SK-N-SH treated with all-trans-retinoic acid at 6 μM for 48 hours (cell line): ENCODE results near the gene PIEZO1.

Experiments used
- ATAC-seq: fragments of 200-7000 bp; cut with Tn5 transposase; 3 replicates; pipeline ENCODE4 v1.9.1; 2020; ENCODE audit warnings: mild to moderate bottlenecking, moderate library complexity
- BACH2 ChIP-seq: fragments of 250-450 bp; sonication (Bioruptor Pico); IDR thresholded peaks from 2 replicates; pipeline ENCODE4 v1.9.0; 2021; ENCODE audit warnings: mild to moderate bottlenecking, borderline replicate concordance
- CSDC2 ChIP-seq: fragments of 250-450 bp; sonication (Bioruptor Pico); IDR thresholded peaks from 2 replicates; pipeline ENCODE4 v1.5.0; 2020; ENCODE audit warnings: mild to moderate bottlenecking, moderate library complexity
- CSRNP3 ChIP-seq: fragments of 250-450 bp; sonication (Bioruptor Pico); IDR thresholded peaks from 2 replicates; pipeline ENCODE4 v1.5.1; 2021; ENCODE audit warnings: mild to moderate bottlenecking, moderate library complexity
- ESRRG ChIP-seq: fragments of 250-450 bp; sonication (Bioruptor Pico); IDR thresholded peaks from 2 replicates; pipeline ENCODE4 v1.6.1; 2021; ENCODE audit warnings: mild to moderate bottlenecking
- GLIS3 ChIP-seq: fragments of 250-450 bp; sonication (Bioruptor Pico); IDR thresholded peaks from 2 replicates; pipeline ENCODE4 v1.5.0; 2020; ENCODE audit warnings: mild to moderate bottlenecking, moderate library complexity
- ISL1 ChIP-seq: fragments of 250-450 bp; sonication (Bioruptor Pico); IDR thresholded peaks from 2 replicates; pipeline ENCODE4 v2.1.2; 2022; ENCODE audit warnings: mild to moderate bottlenecking, moderate library complexity
- OSR1 ChIP-seq: fragments of 250-450 bp; sonication (Bioruptor Pico); IDR thresholded peaks from 2 replicates; pipeline ENCODE4 v1.8.0; 2022; ENCODE audit warnings: moderate library complexity, mild to moderate bottlenecking, inconsistent platforms
- PATZ1 ChIP-seq: fragments of 250-450 bp; sonication (Bioruptor Pico); IDR thresholded peaks from 2 replicates; pipeline ENCODE4 v1.8.0; 2020; ENCODE audit warnings: mild to moderate bottlenecking, moderate library complexity, borderline replicate concordance
- PPARA ChIP-seq: fragments of 250-450 bp; sonication (Bioruptor Pico); IDR thresholded peaks from 2 replicates; pipeline ENCODE4 v1.5.0; 2020; ENCODE audit warnings: mild to moderate bottlenecking, borderline replicate concordance
- RARB ChIP-seq: fragments of 250-450 bp; sonication (Bioruptor Pico); IDR thresholded peaks from 2 replicates; pipeline ENCODE4 v1.8.0; 2021; ENCODE audit warnings: mild to moderate bottlenecking, moderate library complexity
- SNAI2 ChIP-seq: fragments of 250-450 bp; sonication (Bioruptor Pico); IDR thresholded peaks from 2 replicates; pipeline ENCODE4 v1.5.0; 2020; ENCODE audit warnings: mild to moderate bottlenecking, moderate library complexity
- TSHZ2 ChIP-seq: fragments of 250-450 bp; sonication (Bioruptor Pico); IDR thresholded peaks from 2 replicates; pipeline ENCODE4 v1.5.0; 2020; ENCODE audit warnings: mild to moderate bottlenecking, moderate library complexity
- ZC3H10 ChIP-seq: fragments of 250-450 bp; sonication (Bioruptor Pico); IDR thresholded peaks from 2 replicates; pipeline ENCODE4 v1.5.1; 2021; ENCODE audit warnings: mild to moderate bottlenecking, moderate library complexity
- ZFP3 ChIP-seq: fragments of 250-450 bp; sonication (Bioruptor Pico); IDR thresholded peaks from 2 replicates; pipeline ENCODE4 v1.5.0; 2020; ENCODE audit warnings: mild to moderate bottlenecking, moderate library complexity
- ZFP30 ChIP-seq: fragments of 450-650 bp; formaldehyde crosslinking; IDR thresholded peaks from 2 replicates; pipeline ENCODE4 v1.5.0; 2022; ENCODE audit warnings: mild to moderate bottlenecking, moderate library complexity
- ZNF565 ChIP-seq: fragments of 450-650 bp; formaldehyde crosslinking; conservative IDR thresholded peaks from 2 replicates; pipeline ENCODE4 v1.5.0; 2020; ENCODE audit warnings: low read depth, mild to moderate bottlenecking, moderate library complexity
- ZNF70 ChIP-seq: fragments of 450-650 bp; formaldehyde crosslinking; IDR thresholded peaks from 2 replicates; pipeline ENCODE4 v1.5.0; 2020; ENCODE audit warnings: mild to moderate bottlenecking, moderate library complexity
- ZNF8 ChIP-seq: fragments of 450-650 bp; formaldehyde crosslinking; IDR thresholded peaks from 2 replicates; pipeline ENCODE4 v1.5.0; 2020; ENCODE audit warnings: mild to moderate bottlenecking, moderate library complexity
- TF ChIP-seq, protein P1 (sequence below): fragments of 250-450 bp; sonication (Bioruptor Pico); IDR thresholded peaks from 2 replicates; pipeline ENCODE4 v1.8.0; 2021; ENCODE audit warnings: low read depth, mild to moderate bottlenecking, moderate library complexity, borderline replicate concordance
- TF ChIP-seq, protein P2 (sequence below): fragments of 250-450 bp; sonication (Bioruptor Pico); IDR thresholded peaks from 2 replicates; pipeline ENCODE4 v1.5.1; 2020; ENCODE audit warnings: low read depth, mild to moderate bottlenecking, moderate library complexity

The PIEZO1 gene

GRCh38 chr16:88716601-88717001, 68.4 kb downstream of the PIEZO1 start:
- TF ChIP-seq GLIS3 (CRISPR knock-in tag) (no peak), ZNF8 (CRISPR knock-in tag) (no peak), ZNF70 (no peak), TSHZ2 (CRISPR knock-in tag) (no peak), BACH2 (CRISPR knock-in tag) (no peak), ZNF565 (CRISPR knock-in tag) (no peak), PPARA (CRISPR knock-in tag) (no peak), ISL1 (CRISPR knock-in tag) (no peak), ZFP30 (CRISPR knock-in tag) (no peak), ZC3H10 (no peak), CSDC2 (CRISPR knock-in tag) (no peak), SNAI2 (CRISPR knock-in tag) (no peak), CSRNP3 (no peak), ZFP3 (no peak), RARB (no peak), OSR1 (CRISPR knock-in tag) (no peak), PATZ1 (CRISPR knock-in tag) (no peak)
- TF ChIP-seq, protein P1, sequence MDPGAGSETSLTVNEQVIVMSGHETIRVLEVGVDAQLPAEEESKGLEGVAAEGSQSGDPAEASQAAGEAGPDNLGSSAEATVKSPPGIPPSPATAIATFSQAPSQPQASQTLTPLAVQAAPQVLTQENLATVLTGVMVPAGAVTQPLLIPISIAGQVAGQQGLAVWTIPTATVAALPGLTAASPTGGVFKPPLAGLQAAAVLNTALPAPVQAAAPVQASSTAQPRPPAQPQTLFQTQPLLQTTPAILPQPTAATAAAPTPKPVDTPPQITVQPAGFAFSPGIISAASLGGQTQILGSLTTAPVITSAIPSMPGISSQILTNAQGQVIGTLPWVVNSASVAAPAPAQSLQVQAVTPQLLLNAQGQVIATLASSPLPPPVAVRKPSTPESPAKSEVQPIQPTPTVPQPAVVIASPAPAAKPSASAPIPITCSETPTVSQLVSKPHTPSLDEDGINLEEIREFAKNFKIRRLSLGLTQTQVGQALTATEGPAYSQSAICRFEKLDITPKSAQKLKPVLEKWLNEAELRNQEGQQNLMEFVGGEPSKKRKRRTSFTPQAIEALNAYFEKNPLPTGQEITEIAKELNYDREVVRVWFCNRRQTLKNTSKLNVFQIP (CRISPR knock-in tag) = no peak
- TF ChIP-seq, protein P2, sequence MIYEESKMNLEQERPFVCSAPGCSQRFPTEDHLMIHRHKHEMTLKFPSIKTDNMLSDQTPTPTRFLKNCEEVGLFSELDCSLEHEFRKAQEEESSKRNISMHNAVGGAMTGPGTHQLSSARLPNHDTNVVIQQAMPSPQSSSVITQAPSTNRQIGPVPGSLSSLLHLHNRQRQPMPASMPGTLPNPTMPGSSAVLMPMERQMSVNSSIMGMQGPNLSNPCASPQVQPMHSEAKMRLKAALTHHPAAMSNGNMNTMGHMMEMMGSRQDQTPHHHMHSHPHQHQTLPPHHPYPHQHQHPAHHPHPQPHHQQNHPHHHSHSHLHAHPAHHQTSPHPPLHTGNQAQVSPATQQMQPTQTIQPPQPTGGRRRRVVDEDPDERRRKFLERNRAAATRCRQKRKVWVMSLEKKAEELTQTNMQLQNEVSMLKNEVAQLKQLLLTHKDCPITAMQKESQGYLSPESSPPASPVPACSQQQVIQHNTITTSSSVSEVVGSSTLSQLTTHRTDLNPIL (CRISPR knock-in tag) = no peak

GRCh38 chr16:88716201-88716600, 68.8 kb downstream of the PIEZO1 start:
- TF ChIP-seq ZNF70 (no peak), ESRRG (CRISPR knock-in tag) (no peak), ZFP3 (no peak)
- TF ChIP-seq, protein P1 (CRISPR knock-in tag) = no peak
- TF ChIP-seq, protein P2 (CRISPR knock-in tag) = no peak
- no peak for ATAC-seq

More at GRCh38 chr16:88716601-88717001, 68.4 kb downstream of the PIEZO1 start:
- no peak for ATAC-seq
